K562 (cell line): Measurements from ENCODE around the gene OLFML2B. TPM values are rescaled to one million over a fixed set of nuclear protein-coding genes. Genes with fewer than 3 reads are reported as not detected.
"Not testable (repeated sequence)": the region's sequence is repeated elsewhere in the genome, so short reads cannot be mapped to it uniquely, and the experiment has no call there.

Source experiments
- ATAC-seq: fragments of 200-7000 bp; cut with Tn5 transposase; 3 replicates; pipeline ENCODE4 v1.9.1; 2020; ENCODE audit warnings: moderate library complexity
- BruUV-seq: library from RNA; stranded (reverse); fragments of 400-500 nt; replicated peaks from 2 replicates; lab custom pipeline; 2021; lab: Mats Ljungman, UMichigan
- CTCF ChIA-PET: fragments of 300-600 bp; formaldehyde crosslinking; extraction: SDS; loops from one replicate; lab custom pipeline; 2021; ENCODE audit warnings: low intra/inter-chr PET ratio; lab: Yijun Ruan, JAX
- POLR2A ChIA-PET: fragments of 300-600, 350-650 bp; sonication (Branson Sonifier 250); formaldehyde crosslinking; extraction: SDS; loops from one replicate; lab custom pipeline; 2021; ENCODE audit warnings: antibody characterized with exemption, inconsistent platforms; lab: Yijun Ruan, JAX
- DNase-seq, 4 experiments: peaks; one replicate each; pipeline versions ENCODE4 v3.0.0 to v3.0.0-alpha.2; 2011 to 2018; ENCODE audit warnings: low spot score in 3 of 4, mixed read lengths in 3 of 4; ENCODE audit errors: extremely low read depth in 1 of 4
- FAIRE-seq: peaks from 2 replicates; lab custom pipeline; 2011; peaks lifted over from hg19 to GRCh38; lab: Jason Lieb, UNC
- H2AFZ ChIP-seq: 2 replicates; pipeline ENCODE4 v1.6.0; 2011; ENCODE audit warnings: low read depth, low read length, control low read depth, inconsistent platforms
- H3K27ac ChIP-seq: fragments of 200-600 bp; 3 replicates; pipeline ENCODE4 v1.8.0; 2011; ENCODE audit warnings: low read depth, mild to moderate bottlenecking, control low read depth, inconsistent platforms, low read length, moderate library complexity, mixed read lengths; ENCODE audit errors: extremely low read depth
- H3K27me3 ChIP-seq, 2 experiments: fragments of 300-600 bp in 1 of 2; 2 replicates in 1 of 2; 3 replicates in 1 of 2; pipeline versions ENCODE4 v1.6.0 to v1.8.0; 2011; ENCODE audit warnings: inconsistent platforms in 2 of 2, low read length in 2 of 2, mild to moderate bottlenecking in 1 of 2, mixed read lengths in 1 of 2, moderate library complexity in 1 of 2; ENCODE audit not compliant: control insufficient read depth in 2 of 2, insufficient read depth in 2 of 2
- H3K36me3 ChIP-seq: fragments of 300-600 bp; 3 replicates; pipeline ENCODE4 v1.8.0; 2011; ENCODE audit warnings: mild to moderate bottlenecking, low read length, inconsistent platforms; ENCODE audit not compliant: control insufficient read depth, insufficient read depth
- H3K4me1 ChIP-seq, 2 experiments: fragments of 200-600 bp in 1 of 2; replicated peaks in 1 of 2; 2 replicates in 1 of 2; 3 replicates in 1 of 2; pipeline versions ENCODE4 v1.5.1 to v1.8.0; 2011; ENCODE audit warnings: inconsistent platforms in 2 of 2, low read length in 2 of 2, mild to moderate bottlenecking in 1 of 2, mixed read lengths in 1 of 2, moderate library complexity in 1 of 2; ENCODE audit not compliant: control insufficient read depth in 2 of 2, insufficient read depth in 2 of 2
- H3K4me2 ChIP-seq: 2 replicates; pipeline ENCODE4 v1.6.1; 2011; ENCODE audit warnings: low read length, control low read depth, inconsistent platforms, mixed read lengths; ENCODE audit not compliant: insufficient read depth
- H3K4me3 ChIP-seq: fragments of 200-600 bp; sonication (generic), shearing (Covaris generic); 2 replicates; pipeline ENCODE4 v1.5.1; 2016; ENCODE audit warnings: control low read depth, inconsistent platforms
- H3K79me2 ChIP-seq: fragments of 200-600 bp; 3 replicates; pipeline ENCODE4 v1.8.0; 2011; ENCODE audit warnings: low read length, inconsistent platforms; ENCODE audit not compliant: control insufficient read depth, insufficient read depth
- H3K9ac ChIP-seq, 2 experiments: 2 replicates each; pipeline versions ENCODE4 v1.6.0 to v1.6.1; 2011; ENCODE audit warnings: low read depth in 2 of 2, low read length in 2 of 2, control low read depth in 1 of 2, inconsistent platforms in 1 of 2, mild to moderate bottlenecking in 1 of 2, mixed read lengths in 1 of 2; ENCODE audit not compliant: insufficient read depth in 1 of 2
- H3K9me1 ChIP-seq: one replicate; pipeline ENCODE4 v1.6.0; 2011; ENCODE audit warnings: inconsistent platforms, mild to moderate bottlenecking, low read length, moderate library complexity; ENCODE audit not compliant: control insufficient read depth, insufficient read depth
- H3K9me3 ChIP-seq: replicated peaks from 2 replicates; pipeline ENCODE4 v1.5.1; 2011; ENCODE audit warnings: low read depth, low read length, inconsistent platforms; ENCODE audit not compliant: control insufficient read depth, insufficient read depth
- H4K20me1 ChIP-seq: replicated peaks from 2 replicates; pipeline ENCODE4 v1.6.1; 2011; ENCODE audit warnings: low read length, inconsistent platforms, mixed read lengths; ENCODE audit not compliant: control insufficient read depth, insufficient read depth
- ATF2 ChIP-seq: sonication (generic); formaldehyde crosslinking; IDR thresholded peaks from 2 replicates; pipeline ENCODE4 v1.8.1; 2022; ENCODE audit warnings: missing genetic modification reagents
- NCOA4 ChIP-seq: fragments of 450-650 bp; IDR thresholded peaks from 2 replicates; pipeline ENCODE4 v1.6.1; 2018; ENCODE audit warnings: mild to moderate bottlenecking; ENCODE audit not compliant: partially characterized antibody
- POLR3A ChIP-seq: IDR thresholded peaks from 2 replicates; pipeline ENCODE4 v1.6.1; 2011; ENCODE audit warnings: borderline replicate concordance, mild to moderate bottlenecking, moderate library complexity; ENCODE audit not compliant: insufficient read length, insufficient read depth; ENCODE audit errors: extremely low read depth
- SMARCA4 ChIP-seq: fragments of 450-650 bp; IDR thresholded peaks from 2 replicates; pipeline ENCODE4 v1.6.1; 2016
- TAF7 ChIP-seq: fragments of 450-650 bp; IDR thresholded peaks from 2 replicates; pipeline ENCODE4 v1.6.1; 2016; ENCODE audit warnings: missing genetic modification characterization, missing compliant biosample characterization
- YBX1 ChIP-seq: fragments of 450-650 bp; IDR thresholded peaks from 2 replicates; pipeline ENCODE4 v1.7.1; 2016; ENCODE audit warnings: mild to moderate bottlenecking
- WGBS: fragments of 100-300 bp; shearing (Covaris generic); methylation state at CpG from one replicate; pipeline ENCODE4 v1.1.6; 2016; ENCODE audit warnings: low coverage, mixed read lengths; ENCODE audit not compliant: insufficient coverage; ENCODE audit errors: missing lambda C conversion rate; 5-methylcytosine and 5-hydroxymethylcytosine counted together
- in situ Hi-C: fragments of 300-500 bp; cut with MboI; formaldehyde crosslinking; loops from 4 replicates; pipeline ENCODE4 v1.15.0; 2018; ENCODE audit warnings: inconsistent platforms, mixed read lengths
- intact Hi-C: fragments of 100-400 bp; cut with micrococcal nuclease; formaldehyde crosslinking; loops from 2 replicates; pipeline ENCODE4 v1.14.2; 2022
- polyA plus RNA-seq, 8 experiments: library from polyadenylated mRNA; depleted of rRNA in 4 of 8; stranded (reverse) in 5 of 8; unstranded in 3 of 8; fragments of >200 nt; fragmentation: Nextera tagmentation in 2 of 8; fragmentation: Illumina TruSeq in 1 of 8; extraction: Ambion mirVana in 2 of 8; extraction: Trizol in 1 of 8; gene quantifications; 2 replicates each; pipeline versions ENCODE4 v1.2.1 to v1.2.3, GENCODE V29; 2011 to 2014; ENCODE audit warnings: inconsistent platforms in 1 of 8, missing spikeins in 1 of 8
- total RNA-seq, 7 experiments: library from RNA; depleted of rRNA in 6 of 7; stranded (reverse); fragments of >200 nt in 6 of 7; fragmentation: Illumina TruSeq in 2 of 7; extraction: Trizol in 2 of 7; gene quantifications; 2 replicates each; pipeline versions ENCODE4 v1.2.1 to v1.2.3, GENCODE V29; 2011 to 2021; ENCODE audit warnings: low replicate concordance in 1 of 7

Gene OLFML2B
- total and polyA plus RNA-seq, 9 of the 15 experiments (the other 6 are each of a cell fraction or from before 2014, with no cell fraction given): not detected

GRCh38 chr1:162066836-162067235, 43.2 kb upstream of the OLFML2B start:
- ATAC-seq, H3K9me3 ChIP-seq, H3K4me3 ChIP-seq, H4K20me1 ChIP-seq, H3K79me2 ChIP-seq, DNase-seq, H3K9ac ChIP-seq, intact Hi-C loops, BruUV-seq, H3K4me2 ChIP-seq, H3K27ac ChIP-seq, FAIRE-seq, in situ Hi-C loops, H2AFZ ChIP-seq, H3K9me1 ChIP-seq, CTCF ChIA-PET, H3K36me3 ChIP-seq: not testable (repeated sequence)
- POLR2A ChIA-PET: interaction anchor here (1.0 kb wide), 1 partner anchor 18 kb away, joined by 3 read pairs; no protein-coding TSS in a partner anchor
- peaks cover 12 to 16% of the 10 kb centered on the region in 2 experiments for H3K27me3 ChIP-seq
- peaks cover 8 to 12% of the 10 kb centered on the region in 2 experiments; a peak in 4 of 5 replicates for H3K4me1 ChIP-seq
- WGBS: 13% methylated on average over 4 of the region's 4 CpGs

GRCh38 chr1:162065016-162065415, 41.3 kb upstream of the OLFML2B start:
- intact Hi-C loops: no loop called here
- no peaks in the 10 kb centered on the region for H3K9me3 ChIP-seq
- in situ Hi-C loops: no loop called here
- H3K27me3 ChIP-seq: peaks cover under 1 to 10% of the 10 kb centered on the region in 2 experiments; a peak in 3 of 5 replicates
- DNase-seq (no peak), ATAC-seq (no peak), FAIRE-seq (no peak)
- H3K4me2 ChIP-seq: no peak overlapping the region
- CTCF ChIA-PET: no interaction called here
- no peaks in the 10 kb centered on the region for H3K79me2 ChIP-seq
- no peak for TF ChIP-seq NCOA4
- no peak for TF ChIP-seq POLR3A
- TF ChIP-seq YBX1: no peak
- TF ChIP-seq TAF7 (tag): no peak
- no peak for TF ChIP-seq SMARCA4
- no peak for TF ChIP-seq ATF2
- no TSS peak for BruUV-seq
- H4K20me1 ChIP-seq: no peaks in the 10 kb centered on the region
- H3K4me1 ChIP-seq: peaks cover 4 to 9% of the 10 kb centered on the region in 2 experiments; a peak in 4 of 5 replicates
- H3K9ac ChIP-seq: no peak overlapping the region
- H3K36me3 ChIP-seq: no peaks in the 10 kb centered on the region
- WGBS: 26% methylated on average over 2 of the region's 2 CpGs
- no peak overlapping the region for H3K27ac ChIP-seq
- no peak overlapping the region for H2AFZ ChIP-seq
- no peak overlapping the region for H3K4me3 ChIP-seq
- POLR2A ChIA-PET: no interaction called here
- H3K9me1 ChIP-seq: no peaks in the 10 kb centered on the region
